Gastrocnemius medialis (tissue), 4 donors: ENCODE results near the gene BACE2. TPM values are rescaled to one million over a fixed set of nuclear protein-coding genes. Genes with fewer than 3 reads are reported as not detected.

Source experiments
- ATAC-seq, 2 donors: fragments of 150-250 bp; one replicate each; pipeline ENCODE4 v1.9.1; 2016
- DNase-seq, 2 donors: peaks; one replicate each; pipeline ENCODE4 v3.0.0-alpha.2; 2019
- H3K27ac ChIP-seq, 4 donors: fragments of 200-600 bp; sonication (generic); 1 replicate in 1 of 4; 2 replicates in 3 of 4; pipeline ENCODE4 v1.5.1; 2016 to 2018; ENCODE audit warnings: mild to moderate bottlenecking in 2 of 4, moderate library complexity in 1 of 4
- H3K27me3 ChIP-seq, 3 donors: fragments of 200-600 bp; sonication (generic) in 2 of 3; 1 replicate in 1 of 3; 2 replicates in 2 of 3; pipeline versions ENCODE4 v1.5.1 to v1.6.0; 2016 to 2019; ENCODE audit warnings: mild to moderate bottlenecking in 1 of 3, moderate library complexity in 1 of 3
- H3K36me3 ChIP-seq, 2 donors: fragments of 200-600 bp; sonication (generic) in 1 of 2; one replicate each; pipeline ENCODE4 v1.5.1; 2017 to 2018
- H3K4me1 ChIP-seq, 2 donors: fragments of 200-600 bp; sonication (generic) in 1 of 2; one replicate each; pipeline ENCODE4 v1.5.1; 2016 to 2017; ENCODE audit warnings: mild to moderate bottlenecking in 2 of 2
- H3K4me3 ChIP-seq, 4 donors: fragments of 200-600 bp; sonication (generic) in 3 of 4; 1 replicate in 1 of 4; 2 replicates in 3 of 4; pipeline ENCODE4 v1.5.1; 2016 to 2019; ENCODE audit warnings: mild to moderate bottlenecking in 2 of 4
- H3K9me3 ChIP-seq, 3 donors: fragments of 200-600 bp; sonication (generic) in 2 of 3; 1 replicate in 1 of 3; 2 replicates in 2 of 3; pipeline ENCODE4 v1.5.1; 2016 to 2019
- CTCF ChIP-seq, 5 experiments: fragments of 450-650 bp in 3 of 5; fragments of 200-600 bp in 2 of 5; sonication (generic) in 2 of 5; IDR thresholded peaks in 4 of 5; conservative IDR thresholded peaks in 1 of 5; 1 replicate in 4 of 5; 2 replicates in 1 of 5; pipeline ENCODE4 v1.5.1; 2016 to 2019; ENCODE audit warnings: antibody characterized with exemption in 5 of 5, mild to moderate bottlenecking in 3 of 5, moderate library complexity in 3 of 5
- POLR2A ChIP-seq, 2 donors: fragments of 450-650 bp; IDR thresholded peaks; one replicate each; pipeline ENCODE4 v1.6.1; 2017; ENCODE audit warnings: antibody characterized with exemption in 2 of 2, mild to moderate bottlenecking in 2 of 2, moderate library complexity in 2 of 2
- in situ Hi-C, 4 donors: fragments of 200-750 bp; cut with MboI; loops; one replicate each; pipeline versions ENCODE4 v1.15.0 to v1.8.0; 2017; ENCODE audit warnings: low sequenced_read_pairs in 4 of 4
- intact Hi-C: fragments of 100-400 bp; cut with DNase I; formaldehyde crosslinking; loops from one replicate; pipeline ENCODE4 v1.15.1; 2023; ENCODE audit warnings: low total_unique reads
- total RNA-seq, 4 donors: library from RNA; depleted of rRNA; stranded (reverse); fragments of >200 nt; gene quantifications; one replicate each; pipeline versions ENCODE4 v1.1.0 to v1.2.3, GENCODE V29; 2016

The BACE2 gene
- total RNA-seq, 4 donors from 2014 or later, result 7.5 to 17.5 (median 9.3) TPM

- no peak overlapping the region for H3K27ac ChIP-seq
- no peak for DNase-seq
- no peaks in the 10 kb centered on the region for H3K9me3 ChIP-seq
- TF ChIP-seq CTCF (IDR thresholded peaks at IDR 0.05 in 4 of 5, conservative IDR thresholded peaks at IDR 0.05 in 1 of 5) (no peak), POLR2A (IDR thresholded peaks at IDR 0.05) (no peak)
- no peak overlapping the region for H3K4me3 ChIP-seq
- no peaks in the 10 kb centered on the region for H3K36me3 ChIP-seq
- no peak for ATAC-seq
- H3K4me1 ChIP-seq, result no peaks in the 10 kb centered on the region
- in situ Hi-C loops (no loop called here), intact Hi-C loops (no loop called here)
- H3K27me3 ChIP-seq, result no peaks in the 10 kb centered on the region
Observed at GRCh38 chr21:41260428-41260827, 92.5 kb downstream of the BACE2 start.

GRCh38 chr21:41267346-41267745, 99.4 kb downstream of the BACE2 start:
- no peaks in the 10 kb centered on the region for H3K4me1 ChIP-seq
- no peaks in the 10 kb centered on the region for H3K27me3 ChIP-seq
- DNase-seq (no peak), ATAC-seq (no peak)
- H3K27ac ChIP-seq, result no peak overlapping the region
- intact Hi-C loops, result no loop called here
- H3K36me3 ChIP-seq, result no peaks in the 10 kb centered on the region
- TF ChIP-seq POLR2A (IDR thresholded peaks at IDR 0.05) (no peak), CTCF (IDR thresholded peaks at IDR 0.05 in 4 of 5, conservative IDR thresholded peaks at IDR 0.05 in 1 of 5) (no peak)
- in situ Hi-C loops, result no loop called here
- no peak overlapping the region for H3K4me3 ChIP-seq
- H3K9me3 ChIP-seq, result peaks cover 0 to 5% (median 0%) of the 10 kb centered on the region in 3 donors

GRCh38 chr21:41269535-41269934, 101.6 kb downstream of the BACE2 start:
- Histone ChIP-seq H3K36me3 (no peaks in the 10 kb centered on the region), H3K27me3 (no peaks in the 10 kb centered on the region), H3K4me3 (no peak overlapping the region), H3K27ac (no peak overlapping the region), H3K4me1 (no peaks in the 10 kb centered on the region), H3K9me3 (peaks cover 0 to 5% (median 0%) of the 10 kb centered on the region in 3 donors)
- DNase-seq (no peak), ATAC-seq (no peak)
- TF ChIP-seq POLR2A (IDR thresholded peaks at IDR 0.05) (no peak), CTCF (IDR thresholded peaks at IDR 0.05 in 4 of 5, conservative IDR thresholded peaks at IDR 0.05 in 1 of 5) (no peak)
- in situ Hi-C loops, result no loop called here
- intact Hi-C loops, result no loop called here

- no peak for TF ChIP-seq CTCF (IDR thresholded peaks at IDR 0.05 in 4 of 5, conservative IDR thresholded peaks at IDR 0.05 in 1 of 5)
- no peak for TF ChIP-seq POLR2A (IDR thresholded peaks at IDR 0.05)
- no peak overlapping the region for H3K4me3 ChIP-seq
- H3K4me1 ChIP-seq, result peaks cover 0 to 5% of the 10 kb centered on the region in 2 donors
- DNase-seq (no peak), ATAC-seq (no peak)
- intact Hi-C loops, result no loop called here
- no peaks in the 10 kb centered on the region for H3K27me3 ChIP-seq
- in situ Hi-C loops, result no loop called here
- no peaks in the 10 kb centered on the region for H3K9me3 ChIP-seq
- peaks cover 0 to 8% of the 10 kb centered on the region in 2 donors for H3K36me3 ChIP-seq
- no peak overlapping the region for H3K27ac ChIP-seq
Observed at GRCh38 chr21:41277196-41277595, 109.2 kb downstream of the BACE2 start.

- Histone ChIP-seq H3K36me3 (peaks cover 0 to 8% of the 10 kb centered on the region in 2 donors), H3K27ac (no peak overlapping the region), H3K9me3 (no peaks in the 10 kb centered on the region), H3K27me3 (no peaks in the 10 kb centered on the region), H3K4me1 (peaks cover 0 to 5% of the 10 kb centered on the region in 2 donors), H3K4me3 (no peak overlapping the region)
- no peak for ATAC-seq
- intact Hi-C loops (no loop called here), in situ Hi-C loops (no loop called here)
- DNase-seq, result no peak
- TF ChIP-seq POLR2A (IDR thresholded peaks at IDR 0.05) (no peak), CTCF (IDR thresholded peaks at IDR 0.05 in 4 of 5, conservative IDR thresholded peaks at IDR 0.05 in 1 of 5) (no peak)
Observed at GRCh38 chr21:41277846-41278245, 109.9 kb downstream of the BACE2 start.
